ENCODE measurements around the gene CD200.

The CD200 gene

GRCh38 chr3:112352720-112353119 lies 19.8 kb downstream of the CD200 start:
- H3K9me2 ChIP-seq (replicated peaks; ENCODE audit: insufficient read depth, low read length), result no peaks in the 10 kb centered on the region
- no peaks in the 10 kb centered on the region for H3F3A ChIP-seq (ENCODE audit: insufficient read depth, low read length)
- no peak overlapping the region for H3K9ac ChIP-seq (ENCODE audit: low read length)
- no peaks in the 10 kb centered on the region for H3K9me3 ChIP-seq (replicated peaks; ENCODE audit: insufficient read depth, low read length)
- TF ChIP-seq, protein P1, sequence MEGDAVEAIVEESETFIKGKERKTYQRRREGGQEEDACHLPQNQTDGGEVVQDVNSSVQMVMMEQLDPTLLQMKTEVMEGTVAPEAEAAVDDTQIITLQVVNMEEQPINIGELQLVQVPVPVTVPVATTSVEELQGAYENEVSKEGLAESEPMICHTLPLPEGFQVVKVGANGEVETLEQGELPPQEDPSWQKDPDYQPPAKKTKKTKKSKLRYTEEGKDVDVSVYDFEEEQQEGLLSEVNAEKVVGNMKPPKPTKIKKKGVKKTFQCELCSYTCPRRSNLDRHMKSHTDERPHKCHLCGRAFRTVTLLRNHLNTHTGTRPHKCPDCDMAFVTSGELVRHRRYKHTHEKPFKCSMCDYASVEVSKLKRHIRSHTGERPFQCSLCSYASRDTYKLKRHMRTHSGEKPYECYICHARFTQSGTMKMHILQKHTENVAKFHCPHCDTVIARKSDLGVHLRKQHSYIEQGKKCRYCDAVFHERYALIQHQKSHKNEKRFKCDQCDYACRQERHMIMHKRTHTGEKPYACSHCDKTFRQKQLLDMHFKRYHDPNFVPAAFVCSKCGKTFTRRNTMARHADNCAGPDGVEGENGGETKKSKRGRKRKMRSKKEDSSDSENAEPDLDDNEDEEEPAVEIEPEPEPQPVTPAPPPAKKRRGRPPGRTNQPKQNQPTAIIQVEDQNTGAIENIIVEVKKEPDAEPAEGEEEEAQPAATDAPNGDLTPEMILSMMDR (IDR thresholded peaks at IDR 0.05; ENCODE audit: low read length), result no peak
- TF ChIP-seq EZH2phosphoT487 (IDR thresholded peaks at IDR 0.05; ENCODE audit: low read length), result no peak
- TF ChIP-seq EZH2 (optimal IDR thresholded peaks at IDR 0.05; ENCODE audit: low read depth, low read length), result no peak
- H3K4me2 ChIP-seq (ENCODE audit: low read depth, low read length), result no peak overlapping the region
- no peaks in the 10 kb centered on the region for H4K20me1 ChIP-seq (ENCODE audit: insufficient read depth, low read length)
- no peaks in the 10 kb centered on the region for H3K79me2 ChIP-seq (ENCODE audit: low read length)
- no peak overlapping the region for H3K4me3 ChIP-seq (ENCODE audit: low read length)
- no peaks in the 10 kb centered on the region for H3K27me3 ChIP-seq (replicated peaks; ENCODE audit: insufficient read depth, low read length)
- no peaks in the 10 kb centered on the region for H3K4me1 ChIP-seq (ENCODE audit: low read length)
- no peak for DNase-seq
- no peak overlapping the region for H2AFZ ChIP-seq (ENCODE audit: low read length)
- no peaks in the 10 kb centered on the region for H3K36me3 ChIP-seq (replicated peaks; ENCODE audit: insufficient read depth, low read length)
- no peak overlapping the region for H3K27ac ChIP-seq (ENCODE audit: low read length)

DNA sequence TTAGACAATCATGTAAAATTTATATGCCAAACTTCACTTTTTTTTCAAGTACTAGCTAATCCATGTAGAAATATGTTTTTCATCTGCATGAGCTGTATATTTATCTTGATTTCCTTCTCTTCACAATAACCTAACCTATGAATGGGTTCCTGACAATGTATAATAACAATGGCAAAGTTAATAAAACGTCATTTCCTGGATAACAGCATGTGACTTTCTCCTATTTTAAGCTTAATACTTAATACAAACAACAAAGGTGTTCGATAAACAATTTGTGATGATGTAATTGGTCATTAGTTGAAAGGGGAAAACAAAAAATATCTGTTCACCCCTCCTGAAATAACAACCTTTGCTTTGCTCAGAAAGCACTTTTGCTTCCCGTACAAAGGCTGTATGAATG lies 20.4 kb downstream of the CD200 start:
- Histone ChIP-seq H2AFZ (ENCODE audit: low read length) (no peak overlapping the region), H3F3A (ENCODE audit: insufficient read depth, low read length) (no peaks in the 10 kb centered on the region), H3K9me3 (replicated peaks; ENCODE audit: insufficient read depth, low read length) (no peaks in the 10 kb centered on the region), H3K79me2 (ENCODE audit: low read length) (no peaks in the 10 kb centered on the region), H3K4me3 (ENCODE audit: low read length) (no peak overlapping the region), H3K9ac (ENCODE audit: low read length) (no peak overlapping the region), H3K9me2 (replicated peaks; ENCODE audit: insufficient read depth, low read length) (no peaks in the 10 kb centered on the region), H3K36me3 (replicated peaks; ENCODE audit: insufficient read depth, low read length) (no peaks in the 10 kb centered on the region), H3K4me1 (ENCODE audit: low read length) (no peaks in the 10 kb centered on the region), H3K27ac (ENCODE audit: low read length) (no peak overlapping the region), H3K4me2 (ENCODE audit: low read depth, low read length) (no peak overlapping the region), H3K27me3 (replicated peaks; ENCODE audit: insufficient read depth, low read length) (no peaks in the 10 kb centered on the region), H4K20me1 (ENCODE audit: insufficient read depth, low read length) (no peaks in the 10 kb centered on the region)
- TF ChIP-seq EZH2phosphoT487 (IDR thresholded peaks at IDR 0.05; ENCODE audit: low read length) (no peak), EZH2 (optimal IDR thresholded peaks at IDR 0.05; ENCODE audit: low read depth, low read length) (no peak)
- TF ChIP-seq, protein P1 (IDR thresholded peaks at IDR 0.05; ENCODE audit: low read length), result no peak
- no peak for DNase-seq

GRCh38 chr3:112354642-112355306 lies 21.8 kb downstream of the CD200 start:
- Histone ChIP-seq H2AFZ (ENCODE audit: low read length) (no peak overlapping the region), H3K4me1 (ENCODE audit: low read length) (no peaks in the 10 kb centered on the region), H3K9me2 (replicated peaks; ENCODE audit: insufficient read depth, low read length) (no peaks in the 10 kb centered on the region), H3K4me2 (ENCODE audit: low read depth, low read length) (no peak overlapping the region), H3K36me3 (replicated peaks; ENCODE audit: insufficient read depth, low read length) (no peaks in the 10 kb centered on the region), H3F3A (ENCODE audit: insufficient read depth, low read length) (no peaks in the 10 kb centered on the region), H3K9me3 (replicated peaks; ENCODE audit: insufficient read depth, low read length) (no peaks in the 10 kb centered on the region), H4K20me1 (ENCODE audit: insufficient read depth, low read length) (no peaks in the 10 kb centered on the region), H3K79me2 (ENCODE audit: low read length) (no peaks in the 10 kb centered on the region), H3K27me3 (replicated peaks; ENCODE audit: insufficient read depth, low read length) (no peaks in the 10 kb centered on the region), H3K27ac (ENCODE audit: low read length) (no peak overlapping the region), H3K9ac (ENCODE audit: low read length) (no peak overlapping the region), H3K4me3 (ENCODE audit: low read length) (no peak overlapping the region)
- TF ChIP-seq, protein P1 (IDR thresholded peaks at IDR 0.05; ENCODE audit: low read length), result no peak
- TF ChIP-seq EZH2phosphoT487 (IDR thresholded peaks at IDR 0.05; ENCODE audit: low read length), result no peak
- no peak for TF ChIP-seq EZH2 (optimal IDR thresholded peaks at IDR 0.05; ENCODE audit: low read depth, low read length)
- no peak for DNase-seq
